Neural crest cell (in vitro differentiated cells): ENCODE data around the gene PKD2L1. TPM values are rescaled to one million over a fixed set of nuclear protein-coding genes. Genes with fewer than 3 reads are reported as not detected.

ENCODE experiments used
- DNase-seq: peaks from one replicate; pipeline ENCODE4 v3.0.0; 2021; ENCODE audit warnings: low read depth, mixed read lengths, low spot score
- H3K27ac Mint-ChIP-seq: one replicate; pipeline ENCODE4 v1.8.0; 2021; ENCODE audit warnings: mild to moderate bottlenecking, mixed read lengths; ENCODE audit not compliant: unreplicated experiment
- H3K27me3 Mint-ChIP-seq: 2 replicates; pipeline ENCODE4 v1.8.0; 2021; ENCODE audit warnings: low read depth, mild to moderate bottlenecking, mixed read lengths
- H3K36me3 Mint-ChIP-seq: 2 replicates; pipeline ENCODE4 v1.8.0; 2021; ENCODE audit warnings: low read depth, mild to moderate bottlenecking, mixed read lengths
- H3K4me1 Mint-ChIP-seq: 2 replicates; pipeline ENCODE4 v1.8.0; 2021; ENCODE audit warnings: mixed read lengths
- H3K4me3 Mint-ChIP-seq: one replicate; pipeline ENCODE4 v1.8.0; 2021; ENCODE audit warnings: mild to moderate bottlenecking, mixed read lengths
- H3K9me3 Mint-ChIP-seq: 2 replicates; pipeline ENCODE4 v1.8.0; 2021; ENCODE audit warnings: mixed read lengths
- total RNA-seq: library from RNA; stranded (reverse); gene quantifications from 2 replicates; pipeline ENCODE4 v1.2.1, GENCODE V29; 2021
- TF ChIP-seq, protein P1 (sequence below): fragments of 200-600 bp; sonication (generic); conservative IDR thresholded peaks from 2 replicates; pipeline ENCODE4 v1.5.0; 2021; ENCODE audit warnings: antibody characterized with exemption, mild to moderate bottlenecking

Gene PKD2L1
- total RNA-seq, 1 donor from 2014 or later, result not detected

- H3K27ac Mint-ChIP-seq, result no peak overlapping the region
- H3K27me3 Mint-ChIP-seq, result peaks cover 54% of the 10 kb centered on the region
- H3K4me1 Mint-ChIP-seq, result peaks cover 21% of the 10 kb centered on the region
- no peak overlapping the region for H3K4me3 Mint-ChIP-seq
- DNase-seq, result no peak
- H3K9me3 Mint-ChIP-seq, result no peaks in the 10 kb centered on the region
- TF ChIP-seq, protein P1, sequence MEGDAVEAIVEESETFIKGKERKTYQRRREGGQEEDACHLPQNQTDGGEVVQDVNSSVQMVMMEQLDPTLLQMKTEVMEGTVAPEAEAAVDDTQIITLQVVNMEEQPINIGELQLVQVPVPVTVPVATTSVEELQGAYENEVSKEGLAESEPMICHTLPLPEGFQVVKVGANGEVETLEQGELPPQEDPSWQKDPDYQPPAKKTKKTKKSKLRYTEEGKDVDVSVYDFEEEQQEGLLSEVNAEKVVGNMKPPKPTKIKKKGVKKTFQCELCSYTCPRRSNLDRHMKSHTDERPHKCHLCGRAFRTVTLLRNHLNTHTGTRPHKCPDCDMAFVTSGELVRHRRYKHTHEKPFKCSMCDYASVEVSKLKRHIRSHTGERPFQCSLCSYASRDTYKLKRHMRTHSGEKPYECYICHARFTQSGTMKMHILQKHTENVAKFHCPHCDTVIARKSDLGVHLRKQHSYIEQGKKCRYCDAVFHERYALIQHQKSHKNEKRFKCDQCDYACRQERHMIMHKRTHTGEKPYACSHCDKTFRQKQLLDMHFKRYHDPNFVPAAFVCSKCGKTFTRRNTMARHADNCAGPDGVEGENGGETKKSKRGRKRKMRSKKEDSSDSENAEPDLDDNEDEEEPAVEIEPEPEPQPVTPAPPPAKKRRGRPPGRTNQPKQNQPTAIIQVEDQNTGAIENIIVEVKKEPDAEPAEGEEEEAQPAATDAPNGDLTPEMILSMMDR, result no peak
- no peaks in the 10 kb centered on the region for H3K36me3 Mint-ChIP-seq
Measured at GRCh38 chr10:100333106-100333505, 3.1 kb upstream of the PKD2L1 start.

- no peak overlapping the region for H3K4me3 Mint-ChIP-seq
- no peaks in the 10 kb centered on the region for H3K9me3 Mint-ChIP-seq
- H3K27me3 Mint-ChIP-seq, result peaks cover 85% of the 10 kb centered on the region
- peaks cover 13% of the 10 kb centered on the region for H3K4me1 Mint-ChIP-seq
- TF ChIP-seq, protein P1, result no peak
- DNase-seq, result no peak
- no peaks in the 10 kb centered on the region for H3K36me3 Mint-ChIP-seq
- H3K27ac Mint-ChIP-seq, result no peak overlapping the region
Measured at GRCh38 chr10:100328198-100328597, 1.8 kb downstream of the PKD2L1 start.

DNA sequence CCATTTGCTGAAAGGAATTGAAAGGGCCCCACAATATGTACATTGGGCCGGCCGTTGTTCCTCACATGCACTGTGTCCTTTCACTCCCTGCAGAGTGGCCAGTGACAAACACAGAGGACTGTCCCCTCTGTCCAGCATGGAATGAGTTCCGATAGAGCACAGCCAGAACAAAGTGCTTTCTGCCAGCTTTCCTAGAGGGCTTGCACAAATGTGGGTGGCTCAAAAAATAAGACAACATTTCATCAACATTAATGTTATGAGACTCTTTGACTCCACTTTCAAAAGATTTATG lies 2.4 kb downstream of the PKD2L1 start:
- Mint-ChIP-seq H3K27ac (no peak overlapping the region), H3K9me3 (no peaks in the 10 kb centered on the region), H3K36me3 (no peaks in the 10 kb centered on the region), H3K4me1 (peaks cover 8% of the 10 kb centered on the region), H3K27me3 (peaks cover 83% of the 10 kb centered on the region), H3K4me3 (no peak overlapping the region)
- TF ChIP-seq, protein P1, result no peak
- DNase-seq, result no peak

DNA sequence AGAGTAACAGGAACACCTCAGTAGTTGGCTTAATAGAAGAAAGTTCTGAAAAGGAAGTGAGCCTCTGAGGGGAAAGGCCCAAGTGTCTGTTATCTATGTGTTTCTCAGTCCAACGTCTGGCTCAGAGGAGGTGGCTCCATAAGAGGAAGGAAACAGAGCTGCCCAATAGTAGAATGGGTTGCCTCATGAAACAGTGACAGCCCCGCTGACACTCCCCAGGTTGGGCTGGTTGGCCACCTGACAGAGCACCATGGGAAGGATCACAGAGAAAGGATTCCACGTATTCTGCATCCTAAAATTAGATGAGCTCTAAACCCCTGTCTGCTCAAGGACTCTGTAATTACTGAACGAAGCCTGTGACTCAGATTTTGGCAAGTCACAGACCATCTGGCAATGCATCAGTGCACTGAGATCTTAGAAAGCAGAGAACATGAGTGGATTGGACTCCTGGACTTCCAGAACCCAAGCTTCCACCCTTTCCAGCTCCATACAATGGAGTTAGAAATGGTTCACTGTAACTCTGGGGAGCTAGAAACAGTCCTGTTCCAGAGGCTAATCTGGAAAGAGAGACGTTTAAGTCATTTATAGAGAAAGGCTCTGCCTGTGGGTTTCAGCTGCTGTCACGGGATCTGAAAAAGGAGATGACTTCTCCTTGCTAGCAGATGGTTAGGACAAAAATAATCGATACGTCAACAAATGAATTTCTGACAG lies 2.9 kb downstream of the PKD2L1 start:
- peaks cover 83% of the 10 kb centered on the region for H3K27me3 Mint-ChIP-seq
- no peaks in the 10 kb centered on the region for H3K9me3 Mint-ChIP-seq
- no peak for DNase-seq
- no peaks in the 10 kb centered on the region for H3K36me3 Mint-ChIP-seq
- H3K27ac Mint-ChIP-seq, result no peak overlapping the region
- TF ChIP-seq, protein P1, result no peak
- no peak overlapping the region for H3K4me3 Mint-ChIP-seq
- H3K4me1 Mint-ChIP-seq, result peaks cover 6% of the 10 kb centered on the region

GRCh38 chr10:100325158-100325557 lies 4.9 kb downstream of the PKD2L1 start:
- TF ChIP-seq, protein P1, result no peak
- H3K9me3 Mint-ChIP-seq, result no peaks in the 10 kb centered on the region
- H3K27me3 Mint-ChIP-seq, result peaks cover 72% of the 10 kb centered on the region
- DNase-seq, result no peak
- H3K4me3 Mint-ChIP-seq, result no peak overlapping the region
- H3K27ac Mint-ChIP-seq, result no peak overlapping the region
- no peaks in the 10 kb centered on the region for H3K36me3 Mint-ChIP-seq
- no peaks in the 10 kb centered on the region for H3K4me1 Mint-ChIP-seq
